Heart left ventricle (tissue), 16 donors: Measurements from ENCODE around the gene GLG1. TPM values are rescaled to one million over a fixed set of nuclear protein-coding genes. Genes with fewer than 3 reads are reported as not detected.
A peak's percentile ranks its signal among the peaks of the same experiment; 100 is the strongest.
"Not testable (repeated sequence)": the region's sequence is repeated elsewhere in the genome, so short reads cannot be mapped to it uniquely, and the experiment has no call there.

ENCODE experiments used
- ATAC-seq, 4 donors: fragments of 200-7000 bp; cut with Tn5 transposase; one replicate each; pipeline ENCODE4 v1.9.1; 2020 to 2022; ENCODE audit warnings: moderate library complexity in 4 of 4, mild to moderate bottlenecking in 3 of 4, moderate number of reproducible peaks in 1 of 4
- DNase-seq, 5 donors: peaks; one replicate each; pipeline ENCODE4 v3.0.0-alpha.2; 2020
- H3K27ac ChIP-seq, 12 donors: fragments of 200-600 bp; sonication (generic) in 4 of 12; one replicate each; pipeline versions ENCODE4 v1.5.0 to v1.8.0; 2016 to 2022; ENCODE audit warnings: mild to moderate bottlenecking in 2 of 12
- H3K27me3 ChIP-seq, 9 donors: fragments of 200-600 bp; sonication (generic) in 2 of 9; one replicate each; pipeline versions ENCODE4 v1.5.1 to v1.8.0; 2016 to 2022; ENCODE audit warnings: mild to moderate bottlenecking in 3 of 9
- H3K36me3 ChIP-seq, 9 donors: fragments of 200-600 bp; sonication (generic) in 2 of 9; one replicate each; pipeline versions ENCODE4 v1.5.0 to v1.8.0; 2018 to 2022; ENCODE audit warnings: mild to moderate bottlenecking in 2 of 9
- H3K4me1 ChIP-seq, 12 donors: fragments of 200-600 bp; sonication (generic) in 4 of 12; one replicate each; pipeline versions ENCODE4 v1.5.0 to v1.8.0; 2016 to 2022; ENCODE audit warnings: mild to moderate bottlenecking in 3 of 12
- H3K4me3 ChIP-seq, 12 donors: fragments of 200-600 bp; sonication (generic) in 4 of 12; one replicate each; pipeline versions ENCODE4 v1.5.0 to v1.8.0; 2017 to 2022; ENCODE audit warnings: mild to moderate bottlenecking in 9 of 12, moderate library complexity in 4 of 12
- H3K9me3 ChIP-seq, 12 donors: fragments of 200-600 bp; sonication (generic) in 4 of 12; one replicate each; pipeline versions ENCODE4 v1.5.0 to v1.8.0; 2016 to 2022; ENCODE audit warnings: mild to moderate bottlenecking in 1 of 12
- CTCF ChIP-seq, 12 donors: fragments of 200-600 bp; sonication (generic) in 4 of 12; IDR thresholded peaks; one replicate each; pipeline versions ENCODE4 v1.5.0 to v1.8.0; 2018 to 2022; ENCODE audit warnings: antibody characterized with exemption in 12 of 12, mild to moderate bottlenecking in 5 of 12
- POLR2A ChIP-seq, 2 donors: fragments of 450-650 bp; IDR thresholded peaks; one replicate each; pipeline ENCODE4 v1.6.1; 2017; ENCODE audit warnings: antibody characterized with exemption in 2 of 2, mild to moderate bottlenecking in 2 of 2, moderate library complexity in 2 of 2
- WGBS, 4 donors: extraction: QIAGEN DNeasy Blood & Tissue Kit in 2 of 4; methylation state at CpG; one replicate each; pipeline versions ENCODE4 v1.1.5 to v1.1.7; 2013 to 2018; 5-methylcytosine and 5-hydroxymethylcytosine counted together
- intact Hi-C, 10 donors: fragments of 100-400 bp; cut with DNase I; formaldehyde crosslinking; loops; one replicate each; pipeline versions ENCODE4 v1.11.1 to v1.14.2; 2022
- polyA plus RNA-seq, 2 donors: library from polyadenylated mRNA; stranded (reverse); fragments of 200-250 nt; gene quantifications; one replicate each; pipeline ENCODE4 v1.2.3, GENCODE V29; 2013
- total RNA-seq, 9 donors: library from RNA; depleted of rRNA in 2 of 9; stranded (reverse); fragments of >200 nt in 2 of 9; fragmentation: NEBNext Ultra II Directional in 3 of 9; extraction: Animal tissue kit (Norgen Biotek cat#: 25700) in 3 of 9; gene quantifications; one replicate each; pipeline versions ENCODE4 v1.1.0 to v1.2.4, GENCODE V29; 2016 to 2023
- donor health status: ischemic (EF 13 %, LVEDD 7.1; RV severe dilation, severe dysfunction).
- donor health status: healthy with polysubstance abuse.
- donor health status: DM: no; HTN: yes; CAD: no.
- donor health status: DM: no; HTN: no; CAD: no.
- donor health status: ischemic (EF 25% LVEDD 6.9; RV normal size, moderate dysfunction).
- donor health status: ischemic (EF 25% LVEDD 5.7; RV mildly dilated, moderate dysfunction).
- donor health status: healthy.
- donor health status: DM: yes; HTN: yes; CAD: no.
- donor health status: ischemic (EF 35%, LVEDD 5.7; RV mildly dilated, moderate dysfunction).
- donor health status: nonischemic (EF 11% LVEDD 7.7; RV severe dilation, severe dysfunction).
- donor health status: DM: yes; HTN: yes; CAD: no.
- donor health status: PGD.
- donor health status: ischemic (EF 29% LVEDD 5.4; RV normal size, mild dysfunction).
- donor health status: nonischemic (EF 23%, LVEDD 6.1; RV moderate dilation, normal function).

The GLG1 gene
- total and polyA plus RNA-seq, 11 donors: 26.5 to 138 (median 102) TPM

GRCh38 chr16:74438492-74438979 is 168.4 kb downstream of the GLG1 start:
- peaks cover 0 to 13% (median 4%) of the 10 kb centered on the region in 9 donors for H3K36me3 ChIP-seq
- WGBS, 4 donors: 44 to 62% (median 53%) methylated on average over 7 of the region's 7 CpGs
- H3K4me1 ChIP-seq: peaks cover 0 to 15% (median 0%) of the 10 kb centered on the region in 12 donors
- DNase-seq (no peak), ATAC-seq (peak in 3 of 4 donors; percentile 26 to 54 (median 29))
- H3K27ac ChIP-seq: peak overlapping the region in 1 of 12 donors; percentile 25
- no peaks in the 10 kb centered on the region for H3K9me3 ChIP-seq
- no peaks in the 10 kb centered on the region for H3K27me3 ChIP-seq
- no peak overlapping the region for H3K4me3 ChIP-seq
- intact Hi-C loops: loop anchor here in 1 of 10 donors (10.0 kb wide), 1 partner anchor 124 kb away; no protein-coding TSS in a partner anchor
- TF ChIP-seq CTCF (IDR thresholded peaks at IDR 0.05) (no peak), POLR2A (IDR thresholded peaks at IDR 0.05) (no peak)

DNA sequence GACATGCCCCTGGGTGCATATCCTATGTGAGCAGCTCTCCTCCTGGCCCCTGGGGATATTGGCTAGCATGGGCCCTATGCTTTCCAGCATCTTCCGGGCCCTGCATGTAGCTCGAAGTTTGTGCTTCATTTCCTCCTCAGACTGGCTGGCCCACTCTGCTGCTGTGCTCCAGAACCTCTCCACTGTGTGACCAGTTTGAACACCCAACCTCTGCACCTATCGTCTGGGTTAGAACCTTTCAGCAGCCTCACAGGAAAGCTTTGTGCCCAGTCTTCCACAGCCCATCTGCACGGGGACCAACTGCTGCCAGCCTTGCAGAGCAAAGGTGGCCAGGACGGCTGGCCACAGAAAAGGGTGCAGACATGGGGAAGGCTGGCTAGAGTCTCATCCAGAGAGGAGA is 175.4 kb downstream of the GLG1 start:
- intact Hi-C loops: loop anchor here in 4 of 10 donors (5.0 to 10.0 kb wide), 3 partner anchors 114 to 124 kb away; no protein-coding TSS in a partner anchor
- whole genome bisulfite sequencing, 4 donors: 76 to 86% (median 83%) methylated on average over 5 of the region's 5 CpGs
- DNase-seq (no peak), ATAC-seq (no peak)
- Histone ChIP-seq H3K4me1 (no peaks in the 10 kb centered on the region), H3K27ac (no peak overlapping the region), H3K4me3 (no peak overlapping the region), H3K9me3 (no peaks in the 10 kb centered on the region), H3K27me3 (no peaks in the 10 kb centered on the region), H3K36me3 (no peaks in the 10 kb centered on the region)
- TF ChIP-seq POLR2A (IDR thresholded peaks at IDR 0.05): no peak
- TF ChIP-seq CTCF (IDR thresholded peaks at IDR 0.05): no peak

DNA sequence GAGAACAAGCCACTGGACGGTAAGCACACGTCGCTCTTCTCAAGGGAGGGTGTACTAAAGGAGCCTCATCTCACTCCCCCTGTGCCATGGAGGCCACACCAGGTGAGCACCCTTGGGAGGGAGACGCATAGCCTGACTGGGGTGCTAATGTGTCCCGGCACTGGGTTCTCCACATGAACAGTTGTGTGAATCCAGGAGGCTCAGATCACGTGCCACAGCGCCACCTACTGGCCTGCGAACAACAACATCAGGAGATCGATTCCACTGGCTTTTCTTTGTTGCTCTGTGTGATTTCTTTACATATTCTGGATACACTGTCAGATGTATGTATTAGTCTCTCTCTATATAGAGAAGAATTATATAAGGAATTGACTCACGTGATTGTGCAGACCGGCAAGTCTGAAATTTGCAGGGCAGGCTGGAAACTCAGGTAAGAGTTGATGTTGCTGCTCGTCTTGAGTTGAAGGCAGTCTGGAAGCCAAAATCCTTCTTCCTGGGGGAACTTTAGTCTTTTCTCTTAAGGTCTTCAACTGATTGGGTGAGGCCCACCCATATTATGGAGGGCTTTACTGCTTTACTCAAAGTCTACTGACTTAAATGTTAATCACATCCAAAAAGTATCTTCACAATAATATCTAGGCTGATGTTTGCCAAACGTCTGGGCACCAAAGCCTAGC is 176.7 kb downstream of the GLG1 start:
- not testable (repeated sequence) for H3K36me3 ChIP-seq, H3K27ac ChIP-seq, H3K4me1 ChIP-seq, H3K27me3 ChIP-seq, H3K4me3 ChIP-seq, H3K9me3 ChIP-seq
- DNase-seq (peak in 3 of 5 donors; percentile 41 to 70 (median 42)), ATAC-seq (peak; percentile 49 to 76 (median 64))
- intact Hi-C loops: loop anchor here in 4 of 10 donors (5.0 to 10.0 kb wide), 3 partner anchors 113 to 123 kb away; no protein-coding TSS in a partner anchor
- WGBS, 4 donors: 31 to 35% (median 34%) methylated on average over 13 of the region's 13 CpGs
- peak; percentile 69 to 82 (median 78) for TF ChIP-seq CTCF (IDR thresholded peaks at IDR 0.05)

GRCh38 chr16:74428493-74428892 is 178.4 kb downstream of the GLG1 start:
- DNase-seq, H3K27me3 ChIP-seq, H3K4me3 ChIP-seq, H3K36me3 ChIP-seq, H3K9me3 ChIP-seq, H3K27ac ChIP-seq, H3K4me1 ChIP-seq, intact Hi-C loops: not testable (repeated sequence)
- 69 to 87% methylated on average over 2 to 3 of the region's 8 CpGs; no CpG with 5 or more reads in 2 of the 4 donors for WGBS, 4 donors
- peak; percentile 16 to 71 (median 48) for ATAC-seq

DNA sequence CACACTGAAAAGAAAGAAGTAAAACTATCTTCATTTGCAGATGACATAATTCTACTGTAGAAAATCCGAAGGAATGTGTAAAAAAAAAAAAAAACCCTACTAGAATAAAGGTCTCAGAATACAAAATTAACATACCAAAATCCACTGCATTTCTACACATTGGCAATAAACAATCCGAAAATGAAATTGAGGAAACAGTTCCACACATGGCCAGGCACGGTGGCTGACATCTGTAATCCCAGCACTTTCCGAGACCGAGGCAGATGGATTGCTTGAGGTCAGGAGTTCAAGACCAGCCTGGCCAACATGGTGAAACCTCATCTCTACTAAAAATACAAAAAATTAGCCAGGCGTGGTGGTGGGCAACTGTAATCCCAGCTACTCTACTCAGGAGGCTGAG is 181.2 kb downstream of the GLG1 start:
- ATAC-seq, H3K27ac ChIP-seq, intact Hi-C loops, H3K4me1 ChIP-seq, H3K36me3 ChIP-seq, DNase-seq, H3K27me3 ChIP-seq, H3K9me3 ChIP-seq, H3K4me3 ChIP-seq: not testable (repeated sequence)
- WGBS, 4 donors: 79 to 87% (median 84%) methylated on average over 6 of the region's 6 CpGs

GRCh38 chr16:74423721-74424120 is 183.2 kb downstream of the GLG1 start:
- 91 to 97% (median 93%) methylated on average over 3 to 4 of the region's 4 CpGs for WGBS, 4 donors
- H3K27ac ChIP-seq, H3K4me3 ChIP-seq, DNase-seq, H3K27me3 ChIP-seq, H3K36me3 ChIP-seq, H3K9me3 ChIP-seq, intact Hi-C loops, ATAC-seq, H3K4me1 ChIP-seq: not testable (repeated sequence)

GRCh38 chr16:74422086-74422485 is 184.8 kb downstream of the GLG1 start:
- H3K4me1 ChIP-seq, H3K4me3 ChIP-seq, intact Hi-C loops, H3K9me3 ChIP-seq, H3K27me3 ChIP-seq, ATAC-seq, H3K36me3 ChIP-seq, H3K27ac ChIP-seq: not testable (repeated sequence)
- DNase-seq: peak in 1 of 5 donors; percentile 45
- 78 to 93% (median 85%) methylated on average over 4 to 6 of the region's 17 CpGs; no CpG with 5 or more reads in 1 of the 4 donors for WGBS, 4 donors

GRCh38 chr16:74421482-74421785 is 185.5 kb downstream of the GLG1 start:
- H3K27ac ChIP-seq: not testable (repeated sequence)
- 73 to 75% methylated on average over 7 to 10 of the region's 16 CpGs; no CpG with 5 or more reads in 2 of the 4 donors for WGBS, 4 donors

More at GRCh38 chr16:74421482-74421785, 185.5 kb downstream of the GLG1 start:
- H3K9me3 ChIP-seq, intact Hi-C loops, H3K4me3 ChIP-seq, H3K27me3 ChIP-seq, ATAC-seq, H3K4me1 ChIP-seq, H3K36me3 ChIP-seq: not testable (repeated sequence)
- DNase-seq: peak in 1 of 5 donors; percentile 33
